Measurements from ENCODE around the gene ARHGEF7.
A peak's percentile ranks its signal among the peaks of the same experiment; 100 is the strongest.
"Not testable (repeated sequence)": the region's sequence is repeated elsewhere in the genome, so short reads cannot be mapped to it uniquely, and the experiment has no call there.

Gene ARHGEF7

DNA sequence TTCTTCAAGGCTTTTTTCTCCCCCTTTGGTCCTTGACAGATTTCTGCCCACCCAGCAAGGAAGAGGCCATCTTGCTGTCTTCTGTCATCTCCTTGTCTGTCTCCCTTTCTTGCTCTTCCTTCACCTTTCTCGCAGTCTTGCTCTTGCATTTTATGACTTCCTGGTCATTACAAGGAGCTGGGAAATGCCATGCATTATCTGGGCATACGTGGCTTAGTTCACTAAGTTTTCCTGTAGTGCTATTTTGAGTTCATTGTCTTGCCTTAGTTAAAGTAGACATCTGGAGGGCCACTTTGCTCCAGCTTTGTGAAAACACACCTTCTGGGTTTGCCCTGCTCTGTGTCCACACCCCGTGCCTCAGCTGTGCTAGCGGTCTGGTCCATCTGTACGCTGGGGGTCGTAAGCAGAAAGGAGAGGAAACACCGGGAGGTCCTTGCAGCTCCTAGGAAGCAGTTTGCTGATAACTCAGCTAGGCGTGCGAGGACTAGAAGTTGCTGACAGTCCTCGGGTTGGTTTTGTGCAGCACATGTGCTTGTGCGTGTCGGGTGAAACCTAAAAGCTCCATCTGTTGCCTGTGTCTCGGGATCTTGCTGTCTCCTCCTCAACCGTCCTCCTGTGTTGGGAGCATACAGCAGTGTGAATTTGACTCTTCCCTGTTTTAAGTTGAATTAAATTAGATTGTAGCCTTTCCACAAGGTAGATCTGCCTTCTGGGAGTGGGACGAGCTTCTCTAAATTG, 59.4 kb downstream of the ARHGEF7 start:
- DNase-seq: no peak

DNA sequence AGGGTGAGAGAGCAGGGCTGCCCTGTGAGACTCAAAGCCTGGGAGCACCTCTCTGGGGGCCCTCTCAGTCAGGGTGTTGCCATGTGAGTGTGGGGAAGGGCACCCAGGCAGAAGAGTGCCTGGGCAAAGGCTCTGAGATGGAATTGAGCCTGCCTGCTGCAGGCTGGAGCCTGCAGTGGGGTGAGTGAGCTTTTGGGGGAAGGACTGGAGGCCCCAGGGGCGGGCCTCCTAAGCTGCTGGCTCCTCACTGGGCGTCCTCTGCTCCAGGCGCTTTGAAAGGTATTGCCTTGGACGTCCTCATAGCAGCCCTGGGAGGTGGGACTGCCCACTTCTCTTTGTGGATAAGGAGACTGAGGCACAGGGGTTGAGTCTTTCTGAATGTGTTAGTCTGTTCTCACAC, 60.3 kb downstream of the ARHGEF7 start:
- no peak for DNase-seq

DNA sequence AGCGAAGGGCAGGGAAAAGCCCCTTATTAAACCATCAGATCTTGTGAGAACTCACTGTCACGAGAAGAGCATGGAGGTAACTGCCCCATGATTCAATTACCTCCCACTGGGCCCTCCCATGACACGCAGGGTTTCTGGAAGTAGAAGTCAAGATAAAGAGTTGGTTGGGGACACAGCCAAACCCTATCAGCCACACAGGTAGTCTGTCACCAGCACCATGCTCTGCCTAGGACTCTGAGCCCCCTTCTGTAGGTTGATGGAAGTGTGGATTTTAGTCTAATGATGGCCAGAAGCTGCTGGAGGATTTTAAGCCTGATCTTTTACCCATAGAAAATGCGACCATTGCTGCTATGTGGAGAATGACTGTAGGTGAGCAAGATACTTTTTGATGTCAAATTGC, 60.8 kb downstream of the ARHGEF7 start:
- no peak for DNase-seq

DNA sequence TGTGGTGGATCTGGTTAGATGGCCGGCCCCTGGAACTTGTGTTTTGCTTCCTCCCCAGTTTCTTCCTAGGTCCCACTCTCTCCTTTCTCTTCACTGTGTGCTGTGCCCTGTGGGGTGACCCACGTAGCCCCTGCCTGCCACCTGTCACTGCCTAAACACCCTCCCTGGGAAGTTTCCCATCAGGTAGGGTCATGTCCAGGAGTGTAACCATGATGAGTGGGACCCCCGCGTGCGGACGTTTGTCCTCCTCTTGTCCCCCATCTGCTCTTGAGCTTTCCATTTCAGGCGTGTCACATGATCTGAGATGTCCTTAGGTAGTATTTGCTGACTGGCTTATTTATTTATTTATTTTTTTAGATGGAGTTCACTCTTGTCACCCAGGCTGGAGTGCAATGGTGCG, 61.3 kb downstream of the ARHGEF7 start:
- no peak for DNase-seq

DNA sequence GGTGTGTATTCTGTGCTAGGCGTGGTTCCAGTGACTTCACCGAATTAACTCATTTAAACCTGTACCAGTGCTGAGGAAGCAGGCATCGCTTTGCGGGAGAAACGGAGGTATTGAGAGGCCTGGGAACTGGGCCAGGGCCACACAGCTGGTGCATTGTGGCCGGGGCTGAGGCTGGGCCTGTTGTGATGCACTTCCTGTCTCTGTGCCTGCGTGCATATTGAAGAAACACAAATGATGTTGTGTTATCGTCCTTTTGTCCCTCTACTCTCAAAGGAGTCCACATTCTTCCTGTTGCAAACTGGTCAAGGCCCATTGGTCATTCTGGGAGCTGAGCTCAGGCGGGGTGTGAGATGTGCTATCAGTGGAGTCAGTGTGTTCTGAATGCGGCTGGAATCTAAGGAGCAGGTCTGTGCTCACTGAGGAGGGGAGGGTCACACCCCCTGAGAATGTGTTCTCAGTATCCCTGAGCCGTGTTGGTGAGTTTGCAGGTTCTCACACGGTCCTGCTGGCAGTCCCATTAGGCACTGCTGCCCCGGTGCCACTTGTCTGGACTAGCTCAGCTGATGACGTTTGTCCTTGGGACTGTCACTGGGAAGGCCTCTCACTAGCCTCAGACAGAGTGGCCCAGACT, 62.1 kb downstream of the ARHGEF7 start:
- peak; percentile 82 for DNase-seq

DNA sequence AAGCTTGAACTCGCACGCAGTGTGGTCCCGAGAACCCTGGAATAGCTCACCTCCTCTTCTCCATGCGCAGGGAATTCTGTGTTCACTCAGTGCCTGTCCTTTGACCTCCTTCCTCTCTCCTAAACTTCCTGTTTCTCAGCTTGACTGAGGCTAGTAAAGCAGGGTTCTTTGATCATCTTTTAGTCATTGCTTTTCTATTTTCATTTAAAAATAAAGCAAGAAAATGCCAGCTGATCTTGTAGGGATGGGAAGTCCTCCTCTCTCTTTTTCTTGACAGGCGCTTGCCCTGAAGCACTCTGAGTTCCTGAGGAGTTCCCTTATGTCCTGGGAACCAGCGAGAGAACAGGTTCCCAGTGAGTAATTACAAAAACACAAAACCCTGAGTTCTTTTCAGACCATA, 62.8 kb downstream of the ARHGEF7 start:
- no peak for DNase-seq

DNA sequence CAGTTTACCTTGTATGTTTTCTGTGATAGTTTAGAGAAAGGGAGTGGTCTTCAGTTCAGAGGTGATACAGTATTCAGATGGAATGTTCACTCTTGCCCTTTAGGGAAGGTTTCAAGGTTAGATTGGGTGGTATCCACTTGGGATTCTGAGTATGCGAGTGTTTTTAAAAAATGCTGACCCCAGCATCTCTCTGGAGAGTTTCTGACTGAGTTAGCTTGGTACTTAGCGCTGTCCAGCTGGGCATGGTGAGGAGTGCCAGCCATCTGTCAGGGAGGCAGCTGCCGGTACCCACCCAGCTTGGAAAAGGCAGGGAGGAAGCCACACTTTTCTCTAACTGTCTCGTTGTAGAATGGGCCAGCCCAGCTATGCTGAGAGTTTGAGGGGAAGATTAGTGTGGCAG, 63.3 kb downstream of the ARHGEF7 start:
- no peak for DNase-seq

DNA sequence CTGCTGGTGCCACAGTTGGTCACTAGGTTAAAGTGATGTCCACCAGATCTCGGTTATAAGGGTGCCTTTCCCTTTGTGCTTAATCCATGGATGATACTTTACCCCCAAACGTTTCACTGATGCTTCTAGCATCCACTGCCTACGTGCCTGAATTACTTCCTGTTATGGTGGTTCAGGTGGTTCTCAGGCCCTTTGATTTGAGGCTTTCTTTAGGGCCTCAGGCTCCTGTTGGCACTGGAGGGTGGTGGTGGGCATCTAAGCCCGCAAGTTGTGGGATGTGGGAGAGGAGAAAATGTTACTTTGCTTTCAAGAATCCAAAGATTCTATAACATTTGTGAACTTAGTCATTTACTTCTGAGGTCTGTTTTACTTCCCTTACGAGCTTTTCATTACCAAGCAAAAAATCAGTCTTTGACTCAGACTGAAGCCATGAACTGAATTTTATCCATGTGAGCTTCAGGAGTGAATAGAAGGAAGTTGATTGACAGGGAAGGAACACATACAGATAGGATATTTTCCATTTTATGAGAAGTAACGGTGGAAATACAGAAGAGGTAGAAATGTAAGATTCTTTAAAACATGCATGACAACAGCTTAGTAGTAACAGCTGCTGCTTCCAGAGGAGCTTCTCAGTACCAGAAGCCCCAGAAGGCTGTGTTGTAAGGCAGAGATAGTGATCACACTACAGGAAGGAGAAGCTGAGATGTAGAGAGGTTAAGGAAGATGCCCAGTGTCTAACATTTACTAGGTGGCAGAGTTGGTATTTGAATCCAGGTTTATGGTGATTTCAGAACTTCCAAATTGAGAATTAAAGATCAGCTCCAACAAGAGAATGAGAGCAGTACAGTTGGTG, 65.0 kb downstream of the ARHGEF7 start:
- DNase-seq: no peak

DNA sequence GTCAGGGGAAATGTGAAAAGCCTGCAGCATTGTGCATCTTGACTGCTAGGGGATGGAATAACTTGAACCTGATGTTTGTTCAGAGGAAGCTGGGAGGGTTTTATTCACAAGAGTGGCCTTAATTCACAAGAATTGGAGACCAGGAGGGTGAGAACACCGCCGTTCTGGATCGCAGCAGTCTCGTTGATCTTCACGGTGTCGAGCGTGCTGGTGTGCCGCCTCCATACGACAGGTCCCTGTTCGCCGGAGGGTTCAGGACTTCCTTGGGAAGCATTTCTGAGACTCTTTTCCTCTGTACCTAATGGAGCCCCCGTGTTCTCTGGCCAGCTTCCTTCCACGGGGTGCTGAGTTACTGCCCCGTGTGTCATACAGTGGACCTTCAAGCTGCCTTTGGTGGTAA, 66.9 kb downstream of the ARHGEF7 start:
- DNase-seq: no peak

DNA sequence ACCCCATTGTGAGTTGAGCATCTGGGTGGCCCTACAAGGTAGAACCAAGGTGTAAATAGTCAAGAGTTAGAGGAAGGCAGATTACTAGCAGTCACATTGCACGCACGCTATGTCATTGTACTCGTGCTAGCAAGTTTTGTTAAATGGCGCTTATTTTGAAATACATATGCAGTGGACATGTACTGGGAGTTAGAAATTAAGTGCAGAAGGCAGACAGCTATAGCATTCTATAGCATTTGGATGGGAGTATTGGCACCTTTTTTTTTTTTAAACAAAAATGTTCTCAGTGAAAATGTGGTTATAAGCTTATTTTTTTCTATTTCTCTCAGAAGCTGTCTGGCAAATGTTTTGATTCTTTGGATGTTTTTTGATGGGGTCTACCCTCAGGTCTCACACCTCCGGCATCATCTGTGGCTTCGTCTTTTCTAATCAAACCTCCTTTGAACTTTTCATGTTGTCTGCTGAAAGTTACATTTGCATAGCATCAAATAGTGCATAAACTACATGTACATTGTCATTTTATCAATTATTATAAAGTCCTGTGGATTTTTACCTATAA, 68.1 kb downstream of the ARHGEF7 start:
- no peak for DNase-seq

DNA sequence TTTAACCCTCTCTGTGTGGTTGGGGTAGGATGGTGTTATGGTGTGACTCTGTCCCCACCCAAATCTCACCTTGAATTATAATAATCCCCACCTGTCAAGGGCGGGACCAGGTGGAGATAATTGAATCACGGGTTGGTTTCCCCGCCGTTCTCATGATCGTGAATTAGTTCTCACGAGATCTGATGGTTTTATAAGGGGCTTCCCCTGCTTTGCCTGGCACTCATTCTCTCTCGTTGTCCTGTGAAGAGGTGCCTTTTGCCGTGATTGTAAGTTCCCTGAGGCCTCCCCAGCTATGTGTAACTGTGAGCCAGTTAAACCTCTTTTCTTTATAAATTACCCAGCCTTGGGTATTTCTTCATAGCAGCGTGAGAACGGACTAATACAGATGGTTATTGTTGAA, 68.8 kb downstream of the ARHGEF7 start:
- DNase-seq: no peak

DNA sequence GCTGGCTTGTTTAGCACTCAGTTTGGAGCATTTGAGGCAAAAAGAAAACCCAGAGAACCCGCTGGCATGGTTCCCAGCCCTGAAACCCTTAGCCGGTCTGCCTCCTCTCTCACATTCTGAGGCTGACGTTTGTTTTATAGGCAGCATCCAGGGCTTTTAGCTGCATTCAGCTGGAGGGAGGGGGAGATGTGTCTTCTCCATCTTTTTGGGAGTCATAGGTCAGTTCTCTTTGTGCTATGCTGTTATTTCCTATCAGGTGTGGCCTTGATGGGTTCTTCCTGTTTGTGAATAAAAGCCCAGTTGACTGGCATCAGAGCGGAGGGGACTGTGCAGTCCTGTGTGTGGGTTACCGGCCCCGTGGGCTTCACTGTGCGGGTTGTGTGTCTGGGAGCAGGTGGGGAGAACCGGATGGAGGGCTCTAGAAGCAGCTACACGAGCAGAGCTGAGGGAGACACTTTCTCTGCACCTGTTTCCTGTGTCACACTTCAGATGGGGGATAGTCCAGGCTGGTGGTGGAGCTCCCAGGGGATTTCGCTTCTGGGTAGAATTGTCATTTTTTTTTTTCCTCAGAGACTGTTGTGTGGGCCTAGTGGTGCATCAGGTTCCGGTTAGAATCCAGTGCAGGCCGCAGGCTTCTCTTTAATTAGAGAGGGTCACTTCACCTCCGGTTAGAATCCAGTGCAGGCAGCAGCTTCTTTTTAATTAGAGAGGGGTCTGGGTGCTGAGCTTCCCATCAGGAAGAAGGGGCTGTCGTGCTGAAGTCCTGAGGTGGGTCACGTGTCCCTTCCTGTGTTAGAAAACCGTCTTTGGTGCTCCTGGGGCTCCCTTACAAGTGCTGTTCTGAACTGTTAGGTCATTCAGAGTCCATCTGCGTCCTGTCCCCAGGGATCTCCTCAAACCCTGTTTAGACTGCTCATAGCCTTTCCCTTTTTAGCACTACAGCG, 69.6 kb downstream of the ARHGEF7 start:
- no peak for DNase-seq

DNA sequence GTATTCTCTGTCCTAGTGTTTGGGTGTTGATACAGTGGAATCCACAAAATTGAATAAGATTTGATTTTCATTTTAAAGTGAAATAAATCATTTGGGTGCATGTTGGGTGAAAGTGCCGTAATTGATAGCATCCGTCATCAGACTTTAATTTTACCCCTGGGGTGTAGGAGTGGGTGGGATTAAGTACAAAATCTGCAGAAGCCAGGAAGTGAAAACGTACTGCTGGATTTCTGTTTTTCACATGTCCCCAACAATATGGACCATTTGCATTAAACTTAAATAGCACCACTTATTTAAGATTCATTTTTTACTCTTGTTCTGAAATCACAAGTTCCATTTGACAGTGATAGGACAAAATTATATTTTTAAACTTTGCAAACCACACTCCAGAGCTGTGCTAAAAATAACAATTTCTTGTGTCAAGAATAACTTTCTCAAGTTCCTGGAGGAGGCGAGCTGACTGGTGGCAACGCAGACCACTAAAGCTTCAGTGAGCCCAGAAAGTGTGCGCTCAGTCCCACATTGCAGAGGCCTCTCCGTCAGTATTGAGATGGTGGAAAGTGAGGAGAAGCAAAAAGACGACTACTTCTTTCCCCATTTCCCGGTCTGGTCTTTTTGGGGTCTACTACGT, 71.3 kb downstream of the ARHGEF7 start:
- DNase-seq: no peak

DNA sequence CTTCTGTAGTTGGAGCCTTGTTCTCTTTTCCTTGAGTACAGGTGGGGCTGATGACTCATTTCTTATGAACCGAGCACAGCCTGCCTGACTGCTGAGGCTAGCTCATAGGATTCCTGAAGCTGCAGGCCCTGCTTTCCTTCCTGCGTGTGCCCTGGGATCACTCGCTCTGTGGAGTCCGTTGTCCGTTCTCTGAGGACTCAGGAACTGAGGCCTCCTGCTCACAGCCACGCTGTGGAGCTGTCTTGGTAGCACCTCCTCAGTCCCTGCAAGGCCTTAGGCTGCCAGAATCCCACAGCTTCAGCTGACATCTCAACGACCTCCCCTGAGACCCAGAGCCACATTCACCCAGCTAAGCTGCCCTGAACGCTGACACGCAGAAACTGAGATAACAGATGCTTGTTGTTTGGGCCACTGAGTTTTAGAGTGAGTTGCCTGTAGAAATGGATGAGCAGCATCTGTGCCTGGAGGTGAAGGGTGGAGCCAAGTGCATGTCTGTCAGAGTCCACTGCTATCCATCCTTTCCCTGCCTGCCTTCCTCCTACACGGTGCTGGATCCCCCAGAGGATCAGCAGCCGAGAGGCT, 72.9 kb downstream of the ARHGEF7 start:
- no peak for DNase-seq

DNA sequence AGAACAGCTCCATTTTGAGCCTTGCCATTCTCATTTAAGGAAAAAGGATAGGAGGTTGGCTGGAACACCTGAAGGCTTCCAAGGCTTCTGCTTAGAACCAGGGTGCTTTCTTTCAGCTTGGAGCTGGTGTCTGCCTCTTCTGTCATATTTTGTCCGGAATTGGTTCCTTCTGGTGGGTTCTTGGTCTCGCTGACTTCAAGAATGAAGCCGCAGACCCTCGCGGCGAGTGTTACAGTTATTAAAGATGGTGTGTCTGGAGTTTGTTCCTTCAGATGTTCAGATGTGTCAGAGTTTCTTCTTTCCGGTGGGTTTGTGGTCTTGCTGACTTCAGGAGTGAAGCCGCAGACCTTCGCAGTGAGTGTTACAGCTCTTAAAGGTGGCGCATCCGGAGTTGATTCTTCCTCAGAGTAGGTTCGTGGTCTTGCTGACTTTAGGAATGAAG, 74.0 kb downstream of the ARHGEF7 start:
- not testable (repeated sequence) for DNase-seq

DNA sequence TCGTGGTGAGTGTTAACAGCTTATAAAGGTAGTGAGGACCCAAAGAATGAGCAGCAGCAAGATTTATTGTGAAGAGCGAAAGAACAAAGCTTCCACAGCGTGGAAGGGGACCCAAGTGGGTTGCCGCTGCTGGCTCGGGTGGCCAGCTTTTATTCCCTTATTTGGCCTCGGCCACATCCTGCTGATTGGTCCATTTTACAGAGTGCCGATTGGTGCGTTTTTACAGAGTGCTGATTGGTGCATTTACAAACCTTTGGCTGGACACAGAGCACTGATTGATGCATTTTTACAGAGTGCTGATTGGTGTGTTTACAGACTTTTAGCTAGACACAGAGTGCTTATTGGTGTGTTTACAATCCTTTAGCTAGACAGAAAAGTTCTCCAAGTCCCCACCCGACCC, 74.4 kb downstream of the ARHGEF7 start:
- not testable (repeated sequence) for DNase-seq

DNA sequence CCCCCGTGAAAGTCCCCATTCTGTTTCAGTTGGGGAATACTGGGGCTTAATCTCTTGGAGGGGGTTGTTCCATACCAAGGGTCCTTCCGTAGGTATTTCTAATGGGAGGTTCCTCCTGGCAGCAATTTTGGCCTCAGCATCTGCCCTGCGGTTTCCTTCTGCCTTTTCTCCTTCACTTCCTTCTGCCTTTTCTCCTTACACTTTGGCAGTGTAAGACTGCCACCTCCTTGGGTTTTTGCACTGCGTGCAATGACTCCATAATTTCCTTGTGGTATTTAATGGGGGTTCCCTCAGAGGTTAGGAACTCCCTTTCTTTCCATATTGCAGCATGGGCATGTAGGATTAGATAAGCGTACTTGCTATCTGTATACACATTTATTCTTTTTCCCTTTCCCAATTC, 78.1 kb downstream of the ARHGEF7 start:
- DNase-seq: not testable (repeated sequence)

DNA sequence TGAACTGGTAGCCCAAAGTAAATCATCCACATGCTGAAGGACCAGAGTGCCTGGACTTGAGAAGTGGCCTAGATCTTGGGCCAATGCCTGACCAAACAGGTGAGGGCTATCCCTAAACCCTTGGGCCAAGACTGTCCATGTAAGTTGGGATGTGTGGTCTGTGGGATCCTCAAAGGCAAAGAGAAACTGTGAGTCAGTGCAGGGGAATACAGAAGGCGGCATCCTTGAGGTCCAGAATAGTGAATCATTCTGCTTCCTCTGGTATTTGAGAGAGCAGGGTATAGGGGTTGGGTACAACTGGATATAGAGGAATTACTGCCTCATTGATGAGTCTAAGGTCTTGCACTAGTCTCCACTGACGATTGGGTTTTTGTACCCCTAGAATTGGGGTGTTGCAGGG, 79.5 kb downstream of the ARHGEF7 start:
- not testable (repeated sequence) for DNase-seq

DNA sequence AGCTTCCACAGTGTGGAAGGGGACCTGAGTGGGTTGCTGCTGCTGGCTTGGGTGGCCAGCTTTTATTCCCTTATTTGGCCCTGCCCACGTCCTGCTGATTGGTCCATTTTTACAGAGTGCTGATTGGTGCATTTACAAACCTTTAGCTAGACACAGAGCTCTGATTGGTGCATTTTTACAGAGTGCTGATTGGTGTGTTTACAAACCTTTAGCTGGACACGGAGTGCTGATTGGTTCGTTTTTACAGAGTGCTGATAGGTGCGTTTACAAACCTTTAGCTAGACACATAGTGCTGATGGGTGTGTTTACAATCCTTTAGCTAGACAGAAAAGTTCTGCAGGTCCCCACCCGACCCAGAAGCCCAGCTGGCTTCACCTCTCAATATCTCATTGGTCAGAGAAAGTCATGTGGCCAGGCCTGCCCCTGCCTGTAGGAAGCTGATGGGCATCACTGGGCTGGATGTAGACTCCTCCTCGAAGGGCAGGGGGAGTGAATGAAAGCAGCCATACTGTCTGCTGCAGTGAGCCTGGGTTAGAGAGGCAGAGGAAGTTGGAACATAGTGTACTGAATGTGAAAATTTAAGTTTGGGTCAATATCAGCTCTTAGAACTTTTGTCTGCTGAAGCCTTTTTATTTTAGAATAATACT, 83.7 kb downstream of the ARHGEF7 start:
- DNase-seq: not testable (repeated sequence)

DNA sequence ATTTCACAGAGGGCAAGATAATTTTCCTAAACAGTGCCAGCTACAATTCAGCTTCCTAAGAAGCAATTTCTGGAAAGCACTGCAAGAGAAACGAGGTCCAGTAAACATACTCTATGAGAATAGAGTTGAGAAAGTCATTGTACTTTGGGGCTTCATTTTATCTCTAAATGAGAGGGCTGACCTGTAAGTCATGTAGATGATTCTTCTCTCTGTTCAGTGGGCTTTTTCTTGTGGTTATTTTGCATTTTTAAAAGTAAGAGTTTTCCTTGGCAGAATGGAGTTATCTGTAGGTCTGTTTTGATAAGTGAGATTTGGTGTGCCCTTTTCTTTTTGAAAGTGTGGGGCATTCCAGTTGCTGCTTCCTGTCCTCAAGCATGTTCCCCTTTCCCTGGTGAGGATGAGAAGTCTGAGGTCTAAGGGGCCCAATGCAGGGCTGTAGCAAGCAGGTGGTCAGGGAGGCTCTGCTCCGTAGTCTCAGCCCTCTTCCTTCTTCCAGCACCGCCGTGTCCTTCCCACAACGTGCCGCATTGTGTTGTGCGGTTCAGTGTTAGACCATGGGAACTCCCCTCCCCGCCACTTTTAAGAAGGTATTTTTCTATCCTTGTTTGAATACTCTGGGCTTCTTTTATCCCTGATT, 86.3 kb downstream of the ARHGEF7 start:
- no peak for DNase-seq
